ENCODE results near the gene CKAP5.
"Not testable (repeated sequence)": the region's sequence is repeated elsewhere in the genome, so short reads cannot be mapped to it uniquely, and the experiment has no call there.

Gene CKAP5

DNA sequence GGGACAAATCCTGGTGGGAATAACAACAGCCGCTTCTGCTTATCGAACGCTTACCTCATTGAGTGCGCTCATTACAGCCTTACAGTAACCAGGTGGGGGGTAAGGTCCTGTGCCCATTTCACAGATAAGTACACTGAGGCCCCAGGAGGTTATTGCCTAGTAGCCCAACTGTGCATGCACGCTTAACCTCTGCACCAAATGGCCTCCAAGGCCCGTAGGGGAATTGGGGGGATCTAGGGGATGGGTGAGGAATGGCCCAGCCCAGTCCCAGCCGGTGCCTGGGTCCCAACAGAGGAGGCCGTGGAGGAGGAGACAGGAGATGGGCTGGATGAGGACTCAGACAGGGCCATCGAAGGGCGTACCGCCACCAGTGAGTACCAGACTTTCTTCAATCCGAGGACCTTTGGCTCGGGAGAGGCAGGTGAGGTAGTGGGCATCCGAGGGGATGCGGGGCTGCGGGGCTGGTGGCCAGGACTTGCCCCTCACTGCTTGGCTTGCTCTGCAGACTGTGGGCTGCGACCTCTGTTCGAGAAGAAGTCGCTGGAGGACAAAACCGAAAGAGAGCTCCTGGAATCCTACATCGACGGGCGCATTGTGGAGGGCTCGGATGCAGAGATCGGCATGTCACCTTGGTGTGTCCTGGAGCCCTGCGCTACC, 119.7 kb downstream of the CKAP5 start:
- DNase-seq (ENCODE audit: low spot score) = no peak

- DNase-seq (ENCODE audit: low spot score) = no peak
These were observed 120.5 kb downstream of the CKAP5 start for GRCh38 chr11:46725338-46726205.

- no peak for DNase-seq (ENCODE audit: low spot score)
These were observed 122.0 kb downstream of the CKAP5 start for GRCh38 chr11:46724088-46724487.

DNA sequence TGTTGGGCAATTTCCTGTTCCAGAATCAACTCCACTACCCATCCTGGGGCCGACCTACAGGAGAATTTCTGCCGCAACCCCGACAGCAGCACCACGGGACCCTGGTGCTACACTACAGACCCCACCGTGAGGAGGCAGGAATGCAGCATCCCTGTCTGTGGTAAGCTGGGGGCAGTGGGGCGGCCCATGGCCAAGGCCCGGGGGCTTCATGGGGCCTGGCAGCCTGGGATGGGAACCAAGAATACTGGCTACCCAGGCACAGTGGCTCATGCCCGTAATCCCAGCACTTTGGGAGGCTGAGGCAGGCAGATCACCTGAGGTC, 122.8 kb downstream of the CKAP5 start:
- DNase-seq (ENCODE audit: low spot score) = no peak

GRCh38 chr11:46722566-46723358, 123.3 kb downstream of the CKAP5 start:
- DNase-seq (ENCODE audit: low spot score) = no peak

GRCh38 chr11:46721286-46721685, 124.8 kb downstream of the CKAP5 start:
- no peak for DNase-seq (ENCODE audit: low spot score)

GRCh38 chr11:46719543-46720218, 126.4 kb downstream of the CKAP5 start:
- DNase-seq (ENCODE audit: low spot score) = no peak

GRCh38 chr11:46719048-46719542, 127.0 kb downstream of the CKAP5 start, which contains the start of gene F2:
Gene F2 (plus strand): TSS chr11:46719213. CDS start chr11:46719236, 23 bp downstream.
- DNase-seq (ENCODE audit: low spot score) = no peak

GRCh38 chr11:46718155-46719019, 127.7 kb downstream of the CKAP5 start:
- no peak for DNase-seq (ENCODE audit: low spot score)

DNA sequence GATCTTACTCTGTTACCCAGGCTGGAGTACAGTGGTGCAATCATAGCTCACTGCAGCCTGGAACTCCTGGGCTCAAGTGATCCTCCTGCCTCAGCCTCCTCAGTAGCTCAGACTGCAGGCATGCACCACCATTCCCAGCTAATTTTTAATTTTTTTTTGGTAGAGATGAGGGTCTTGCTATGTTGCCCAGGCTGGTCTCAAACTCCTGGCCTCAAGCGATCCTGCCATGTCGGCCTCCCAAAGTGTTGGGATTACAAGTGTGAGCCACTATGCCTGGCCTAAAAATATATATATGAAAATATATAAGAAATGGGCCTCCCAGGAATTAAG, 128.3 kb downstream of the CKAP5 start:
- not testable (repeated sequence) for DNase-seq (ENCODE audit: low spot score)

- no peak for DNase-seq (ENCODE audit: low spot score)
These were observed 133.1 kb downstream of the CKAP5 start for GRCh38 chr11:46712874-46713576.

GRCh38 chr11:46711303-46711702, 134.8 kb downstream of the CKAP5 start:
- DNase-seq (ENCODE audit: low spot score) = no peak

GRCh38 chr11:46710821-46711269, 135.2 kb downstream of the CKAP5 start:
- DNase-seq (ENCODE audit: low spot score) = no peak

- not testable (repeated sequence) for DNase-seq (ENCODE audit: low spot score)
These were observed 136.7 kb downstream of the CKAP5 start for GRCh38 chr11:46709351-46709750.

- DNase-seq (ENCODE audit: low spot score) = no peak
These were observed 139.2 kb downstream of the CKAP5 start for GRCh38 chr11:46706886-46707285.

GRCh38 chr11:46705070-46705688, 140.9 kb downstream of the CKAP5 start:
- DNase-seq (ENCODE audit: low spot score) = no peak

DNA sequence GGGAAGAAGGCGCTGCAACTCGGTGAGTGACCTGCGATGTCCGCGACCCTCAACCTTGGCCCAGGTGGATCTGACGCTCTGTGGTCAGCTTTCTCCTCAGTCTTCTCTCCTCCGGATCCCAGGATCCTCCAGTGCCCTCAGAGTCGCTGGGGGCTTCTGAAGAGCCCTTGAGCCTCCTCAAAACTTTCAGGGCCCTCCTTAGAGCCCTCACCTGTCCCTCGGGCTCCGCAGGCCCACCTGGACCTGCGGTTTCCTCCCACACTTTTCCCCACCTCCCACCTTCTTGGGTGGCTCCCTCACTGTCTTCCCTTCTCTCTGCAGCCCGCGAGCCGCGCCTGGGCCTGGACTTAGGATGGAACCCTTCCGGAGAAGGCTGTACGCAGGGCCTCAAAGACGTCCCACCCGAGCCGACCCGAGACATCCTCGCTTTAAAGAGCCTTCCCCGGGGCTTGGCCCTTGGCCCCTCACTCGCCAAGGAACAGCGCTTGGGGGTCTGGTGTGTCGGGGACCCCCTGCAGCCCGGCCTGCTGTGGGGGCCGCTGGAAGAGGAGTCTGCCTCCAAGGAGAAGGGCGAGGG, 144.9 kb downstream of the CKAP5 start:
- DNase-seq (ENCODE audit: low spot score) = no peak

DNA sequence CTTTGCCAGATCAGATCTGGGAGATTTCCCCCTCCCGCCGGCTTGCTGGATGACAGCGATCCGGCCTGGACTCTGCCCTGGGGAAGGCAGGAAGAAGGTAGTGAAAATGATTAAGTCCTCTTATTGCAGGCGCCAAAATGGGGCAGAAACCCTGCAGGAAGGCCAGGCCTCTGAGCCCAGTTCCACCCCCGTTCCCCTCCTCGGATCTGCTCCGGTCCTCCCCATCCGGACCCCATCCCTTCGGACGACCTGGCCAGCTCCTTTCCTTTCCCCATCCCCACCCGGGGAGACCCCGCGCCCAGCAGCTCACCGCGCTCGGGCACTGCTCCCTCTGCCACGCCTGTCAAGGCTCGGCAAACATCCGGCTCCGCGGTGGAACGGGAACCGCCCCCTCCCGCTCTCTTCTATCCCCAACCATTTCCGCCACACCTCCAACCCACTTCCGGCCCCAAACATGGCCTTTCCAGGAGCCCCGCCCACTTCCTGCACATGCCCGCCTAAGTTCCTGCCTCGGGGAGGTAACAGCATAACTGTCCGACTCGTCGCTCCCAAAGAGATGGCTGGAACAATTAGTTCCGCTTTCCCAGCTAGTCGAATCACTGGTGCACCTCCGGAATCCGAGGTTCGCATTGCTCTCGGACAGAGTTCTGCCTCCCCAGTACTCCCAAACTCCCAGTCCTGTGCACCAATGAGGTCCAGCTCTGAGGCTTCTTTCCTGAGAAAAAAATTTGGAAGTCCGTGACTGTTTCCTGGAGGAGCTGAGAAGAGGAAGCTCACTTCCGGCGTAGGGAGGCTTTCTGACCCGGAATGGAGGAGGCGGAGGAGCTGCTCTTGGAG, 145.6 kb downstream of the CKAP5 start, which contains the start of the genes ARHGAP1 and ZNF408:
Gene ARHGAP1, minus strand, starts transcription at position 379 of the 837 bp plus-strand sequence. CDS start 4,512 bp downstream, outside the sequence.
Gene ZNF408, plus strand, starts transcription at position 791 of the 837 bp plus-strand sequence. Its CDS starts 17 bp downstream, at position 808.
- peak; percentile 95 for DNase-seq (ENCODE audit: low spot score)
